BJ (cell line): ENCODE measurements around the gene NID2. TPM values are rescaled to one million over a fixed set of nuclear protein-coding genes. Genes with fewer than 3 reads are reported as not detected.

Experiments
- CTCF ChIA-PET: fragments of 350-600 bp; formaldehyde crosslinking; extraction: SDS; loops from one replicate; lab custom pipeline; 2021; ENCODE audit warnings: antibody characterized with exemption, inconsistent platforms; lab: Yijun Ruan, JAX
- POLR2A ChIA-PET: fragments of 300-600 bp; sonication (Branson Sonifier 250); formaldehyde crosslinking; extraction: SDS; loops from one replicate; lab custom pipeline; 2021; ENCODE audit warnings: antibody characterized with exemption; lab: Charles Lee
- DNase-seq: peaks from one replicate; pipeline ENCODE4 v3.0.0-alpha.2; 2011; ENCODE audit warnings: low read depth
- H3K27me3 ChIP-seq: 2 replicates; pipeline ENCODE4 v1.6.0; 2011; ENCODE audit warnings: low read length; ENCODE audit not compliant: control insufficient read depth, insufficient read depth
- H3K36me3 ChIP-seq: 2 replicates; pipeline ENCODE4 v1.5.1; 2011; ENCODE audit warnings: low read length; ENCODE audit not compliant: control insufficient read depth, insufficient read depth
- H3K4me3 ChIP-seq: 2 replicates; pipeline ENCODE4 v1.5.1; 2011; ENCODE audit warnings: low read depth, mild to moderate bottlenecking, control low read depth, low read length
- polyA plus RNA-seq: library from polyadenylated mRNA; depleted of rRNA; stranded (reverse); fragments of >200 nt; gene quantifications from 2 replicates; pipeline ENCODE4 v1.2.3, GENCODE V29; 2011
- TF ChIP-seq, protein P1 (sequence below): IDR thresholded peaks from 2 replicates; pipeline ENCODE4 v1.5.1; 2011; ENCODE audit warnings: low read depth, mild to moderate bottlenecking, control low read depth, inconsistent platforms, low read length, moderate library complexity; ENCODE audit not compliant: insufficient read depth

The NID2 gene
- polyA plus RNA-seq, 1 experiment = 279 TPM

DNA sequence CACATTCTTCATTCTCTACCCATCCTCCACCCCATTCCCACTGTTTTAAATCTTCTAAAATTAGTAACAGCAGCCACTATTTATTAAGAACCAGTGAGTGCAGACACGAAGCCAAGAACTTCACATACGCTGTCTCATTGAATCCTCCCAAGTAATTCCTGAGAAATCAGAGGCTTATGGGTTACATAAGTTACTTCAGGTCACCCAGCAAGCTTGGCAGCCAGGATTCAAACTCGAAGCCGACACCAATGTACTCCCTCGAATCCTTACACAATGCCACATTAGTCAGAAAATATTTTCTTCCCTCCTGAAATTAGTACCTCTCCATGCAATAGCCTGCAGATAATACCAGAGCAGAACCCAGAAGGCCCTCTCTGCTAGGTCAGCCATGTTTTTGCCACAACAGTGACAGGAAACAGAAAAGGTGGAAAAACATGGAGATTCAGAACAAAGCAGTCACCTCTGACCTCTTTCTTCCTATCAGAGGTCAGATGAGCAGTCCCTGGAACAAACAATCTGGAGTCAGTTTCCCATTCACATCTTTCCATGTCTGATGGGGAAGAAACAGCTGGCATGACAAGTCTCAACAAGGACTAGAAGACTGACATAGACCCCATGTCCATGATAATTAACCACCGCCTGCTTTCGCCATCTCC is 16.4 kb downstream of the NID2 start:
- Histone ChIP-seq H3K4me3 (no peak overlapping the region), H3K27me3 (no peaks in the 10 kb centered on the region), H3K36me3 (peaks cover 4% of the 10 kb centered on the region)
- TF ChIP-seq, protein P1, sequence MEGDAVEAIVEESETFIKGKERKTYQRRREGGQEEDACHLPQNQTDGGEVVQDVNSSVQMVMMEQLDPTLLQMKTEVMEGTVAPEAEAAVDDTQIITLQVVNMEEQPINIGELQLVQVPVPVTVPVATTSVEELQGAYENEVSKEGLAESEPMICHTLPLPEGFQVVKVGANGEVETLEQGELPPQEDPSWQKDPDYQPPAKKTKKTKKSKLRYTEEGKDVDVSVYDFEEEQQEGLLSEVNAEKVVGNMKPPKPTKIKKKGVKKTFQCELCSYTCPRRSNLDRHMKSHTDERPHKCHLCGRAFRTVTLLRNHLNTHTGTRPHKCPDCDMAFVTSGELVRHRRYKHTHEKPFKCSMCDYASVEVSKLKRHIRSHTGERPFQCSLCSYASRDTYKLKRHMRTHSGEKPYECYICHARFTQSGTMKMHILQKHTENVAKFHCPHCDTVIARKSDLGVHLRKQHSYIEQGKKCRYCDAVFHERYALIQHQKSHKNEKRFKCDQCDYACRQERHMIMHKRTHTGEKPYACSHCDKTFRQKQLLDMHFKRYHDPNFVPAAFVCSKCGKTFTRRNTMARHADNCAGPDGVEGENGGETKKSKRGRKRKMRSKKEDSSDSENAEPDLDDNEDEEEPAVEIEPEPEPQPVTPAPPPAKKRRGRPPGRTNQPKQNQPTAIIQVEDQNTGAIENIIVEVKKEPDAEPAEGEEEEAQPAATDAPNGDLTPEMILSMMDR = no peak
- peak; percentile 84 for DNase-seq
- ChIA-PET POLR2A (interaction anchor here (0.5 kb wide), 1 partner anchor 57 kb away, joined by 4 read pairs; no protein-coding TSS in a partner anchor), CTCF (interaction anchor here (0.6 to 1.8 kb wide), 2 partner anchors 16 to 138 kb away, joined by 3 to 5 read pairs; partner anchors contain the start of gene NID2)

DNA sequence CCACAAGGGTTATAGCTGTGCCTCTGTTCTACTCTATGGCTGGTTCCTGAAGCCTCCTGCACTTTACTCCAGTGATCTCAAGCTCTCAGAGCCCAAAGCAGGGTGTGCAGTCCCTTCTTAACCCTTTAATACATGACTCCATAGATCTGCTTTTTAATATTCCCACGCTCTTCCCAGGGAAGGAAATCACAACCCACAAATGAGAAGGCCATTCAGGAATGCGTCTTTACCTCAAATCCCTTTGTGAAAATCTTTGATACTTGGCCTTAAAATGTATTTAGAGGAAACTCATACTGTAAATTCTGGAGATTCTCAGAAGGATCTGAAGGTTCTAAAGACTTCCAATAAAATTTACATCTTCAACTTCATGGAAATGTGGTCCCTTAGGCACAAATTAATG is 17.0 kb downstream of the NID2 start:
- CTCF ChIA-PET = interaction anchor here (0.6 to 1.8 kb wide), 3 partner anchors 17 to 138 kb away, joined by 3 to 5 read pairs (median 4); partner anchors contain the start of gene NID2
- Histone ChIP-seq H3K4me3 (no peak overlapping the region), H3K36me3 (peaks cover 4% of the 10 kb centered on the region), H3K27me3 (no peaks in the 10 kb centered on the region)
- POLR2A ChIA-PET = no interaction called here
- DNase-seq = no peak
- TF ChIP-seq, protein P1 = no peak

DNA sequence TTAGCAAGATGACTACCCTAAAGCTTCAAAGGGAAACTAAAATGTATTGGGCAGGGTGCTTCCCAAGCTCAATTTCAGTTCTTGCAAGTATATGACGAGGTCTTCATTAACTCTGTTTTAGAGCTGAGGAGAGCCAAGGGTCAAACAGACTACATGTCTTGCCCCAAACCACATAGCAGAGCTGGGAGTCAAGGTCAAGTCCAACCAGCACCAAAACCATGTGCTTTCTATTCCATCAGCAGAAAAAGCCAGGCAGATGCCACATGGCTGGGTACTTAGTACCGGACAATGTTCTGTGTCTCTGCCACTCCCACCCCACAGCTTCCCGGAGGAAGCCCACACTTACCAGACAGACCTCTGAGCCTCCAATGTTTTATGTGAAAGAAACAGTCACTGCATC is 17.6 kb downstream of the NID2 start:
- TF ChIP-seq, protein P1 = no peak
- ChIA-PET CTCF (interaction anchor here (1.0 to 1.6 kb wide), 4 partner anchors 10 to 81 kb away, joined by 3 to 4 read pairs (median 4); partner anchors contain the start of gene NID2), POLR2A (no interaction called here)
- DNase-seq = no peak
- Histone ChIP-seq H3K27me3 (no peaks in the 10 kb centered on the region), H3K36me3 (peaks cover 4% of the 10 kb centered on the region), H3K4me3 (no peak overlapping the region)

DNA sequence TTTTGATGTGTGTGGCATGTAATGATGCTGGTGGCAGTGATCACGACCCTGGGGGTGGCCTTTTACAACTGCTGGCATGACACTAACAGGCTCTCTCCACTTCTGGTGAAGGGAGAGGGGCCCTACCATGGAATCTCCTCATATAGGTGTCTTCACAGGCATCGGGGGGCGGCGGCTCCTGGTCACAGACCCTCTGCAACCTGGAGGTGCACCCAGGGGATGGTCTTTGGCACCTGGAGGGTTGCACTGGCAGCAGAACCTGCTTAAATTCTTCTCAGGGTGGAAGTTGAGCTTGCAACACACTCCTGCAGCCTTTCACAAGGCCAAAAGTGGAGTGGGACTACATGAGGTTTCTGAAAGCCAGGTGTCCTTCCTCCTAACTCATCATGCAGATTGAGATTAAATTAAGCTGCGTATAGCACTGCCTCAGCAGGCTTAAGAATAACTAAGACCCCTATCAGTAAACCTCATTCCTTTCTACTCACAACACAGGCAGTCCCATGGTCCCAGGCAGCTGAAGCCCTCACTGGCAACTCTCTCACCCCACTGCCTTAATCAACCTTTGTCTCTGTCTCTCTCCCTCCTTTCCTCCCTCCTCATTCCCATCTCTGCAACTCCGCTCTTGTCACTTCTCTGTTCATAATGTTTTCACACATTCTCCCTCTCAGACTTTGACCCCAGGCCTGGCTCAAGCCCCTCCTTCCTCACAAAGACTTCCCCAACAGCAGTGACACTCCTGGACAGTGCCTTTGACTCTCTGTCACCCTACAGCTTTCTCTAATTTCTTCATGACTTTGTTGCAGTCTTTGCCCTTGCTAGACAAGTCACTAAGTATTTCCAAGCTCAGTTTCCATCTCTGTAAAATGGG is 18.9 kb downstream of the NID2 start:
- POLR2A ChIA-PET = no interaction called here
- H3K27me3 ChIP-seq = no peaks in the 10 kb centered on the region
- CTCF ChIA-PET = interaction anchor here (0.6 to 1.6 kb wide), 5 partner anchors 8 to 81 kb away, joined by 3 to 4 read pairs (median 3); partner anchors contain the start of gene NID2
- peaks cover 4% of the 10 kb centered on the region for H3K36me3 ChIP-seq
- no peak for DNase-seq
- no peak overlapping the region for H3K4me3 ChIP-seq
- TF ChIP-seq, protein P1 = no peak

DNA sequence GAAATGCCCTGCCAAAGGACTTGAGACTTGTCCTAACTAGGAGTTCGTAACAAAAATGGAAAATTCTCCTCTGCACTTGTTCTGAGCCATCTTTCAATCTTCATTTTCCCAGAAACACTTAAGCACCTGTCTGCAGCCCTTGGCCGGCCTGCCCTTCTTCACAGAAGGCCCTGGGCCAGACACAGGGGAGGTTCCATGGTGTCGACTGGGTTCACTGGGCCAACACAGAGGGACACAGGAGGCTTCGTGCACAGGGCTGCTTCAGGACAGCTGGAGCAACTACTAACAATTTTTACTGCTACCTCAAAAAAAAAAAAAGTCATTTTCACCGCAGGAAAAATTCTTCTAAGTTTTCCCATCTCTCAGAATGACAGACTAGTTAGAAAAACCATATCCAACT is 19.6 kb downstream of the NID2 start:
- H3K4me3 ChIP-seq = no peak overlapping the region
- H3K36me3 ChIP-seq = peaks cover 4% of the 10 kb centered on the region
- no peak for DNase-seq
- TF ChIP-seq, protein P1 = no peak
- no peaks in the 10 kb centered on the region for H3K27me3 ChIP-seq
- ChIA-PET POLR2A (no interaction called here), CTCF (no interaction called here)
